ENCODE results near the gene CLASP1. TPM values are rescaled to one million over a fixed set of nuclear protein-coding genes. Genes with fewer than 3 reads are reported as not detected.
"Not testable (repeated sequence)": the region's sequence is repeated elsewhere in the genome, so short reads cannot be mapped to it uniquely, and the experiment has no call there.

Gene CLASP1
- polyA plus RNA-seq, 4 donors, result 38.8 to 49.2 (median 43.4) TPM

DNA sequence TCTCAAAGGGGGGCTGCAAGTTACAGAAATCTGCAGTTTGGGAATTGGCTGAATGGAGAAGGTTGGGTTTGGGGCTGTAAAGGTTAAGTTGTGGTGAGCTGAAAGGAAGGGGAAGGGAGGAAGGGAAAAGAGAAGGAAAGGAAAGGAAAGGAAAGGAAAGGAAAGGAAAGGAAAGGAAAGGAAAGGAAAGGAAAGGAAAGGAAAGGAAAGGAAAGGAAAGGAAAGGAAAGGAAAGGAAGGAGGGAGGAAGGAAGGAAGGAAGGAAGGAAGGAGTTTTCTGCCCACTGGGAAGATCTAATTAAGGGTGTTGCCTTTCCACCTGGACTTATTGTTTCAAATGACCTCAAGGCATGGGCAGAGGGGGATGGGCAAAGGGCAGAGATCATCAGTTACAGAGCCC is 348.1 kb downstream of the CLASP1 start:
- DNase-seq (ENCODE audit: low read depth in 4 of 4, low spot score in 2 of 4), result not testable (repeated sequence)

DNA sequence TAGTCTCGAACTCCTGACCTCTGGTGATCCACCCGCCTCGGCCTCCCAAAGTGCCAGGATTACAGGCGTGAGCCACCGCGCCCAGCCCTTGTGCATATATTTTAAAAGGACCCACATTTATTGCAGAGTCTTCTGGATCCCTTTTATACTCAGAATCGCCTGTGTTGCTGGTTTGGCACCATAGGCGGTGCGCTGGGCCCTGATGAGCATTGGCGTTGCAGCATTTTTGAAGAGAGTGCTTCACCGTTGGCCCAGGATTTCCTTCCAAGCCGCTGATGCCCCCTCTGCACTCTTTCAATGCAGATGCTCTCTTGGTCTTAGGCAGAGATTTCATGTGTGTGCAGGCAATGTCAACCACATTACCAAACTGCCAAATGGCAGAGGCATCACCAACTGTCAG is 350.8 kb downstream of the CLASP1 start:
- DNase-seq (ENCODE audit: low read depth in 4 of 4, low spot score in 2 of 4), result no peak

DNA sequence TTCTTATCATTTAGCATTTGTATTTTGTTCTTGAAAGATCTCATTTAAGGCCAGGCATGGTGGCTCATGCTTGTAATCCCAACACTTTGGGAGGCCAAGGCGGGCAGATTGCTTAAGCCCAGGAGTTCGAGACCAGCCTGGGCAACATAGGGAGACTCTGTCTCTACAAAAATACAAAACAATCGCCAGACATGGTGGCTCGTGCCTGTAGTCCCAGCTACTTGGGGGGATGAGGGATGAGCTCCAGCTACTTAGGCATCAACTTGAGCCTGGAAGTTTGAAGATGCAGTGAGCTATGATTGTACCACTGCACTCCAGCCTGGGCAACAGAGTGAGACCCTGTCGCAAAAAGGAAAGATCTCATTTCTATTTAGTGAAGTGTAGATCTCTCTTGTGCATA is 351.4 kb downstream of the CLASP1 start:
- not testable (repeated sequence) for DNase-seq (ENCODE audit: low read depth in 4 of 4, low spot score in 2 of 4)

DNA sequence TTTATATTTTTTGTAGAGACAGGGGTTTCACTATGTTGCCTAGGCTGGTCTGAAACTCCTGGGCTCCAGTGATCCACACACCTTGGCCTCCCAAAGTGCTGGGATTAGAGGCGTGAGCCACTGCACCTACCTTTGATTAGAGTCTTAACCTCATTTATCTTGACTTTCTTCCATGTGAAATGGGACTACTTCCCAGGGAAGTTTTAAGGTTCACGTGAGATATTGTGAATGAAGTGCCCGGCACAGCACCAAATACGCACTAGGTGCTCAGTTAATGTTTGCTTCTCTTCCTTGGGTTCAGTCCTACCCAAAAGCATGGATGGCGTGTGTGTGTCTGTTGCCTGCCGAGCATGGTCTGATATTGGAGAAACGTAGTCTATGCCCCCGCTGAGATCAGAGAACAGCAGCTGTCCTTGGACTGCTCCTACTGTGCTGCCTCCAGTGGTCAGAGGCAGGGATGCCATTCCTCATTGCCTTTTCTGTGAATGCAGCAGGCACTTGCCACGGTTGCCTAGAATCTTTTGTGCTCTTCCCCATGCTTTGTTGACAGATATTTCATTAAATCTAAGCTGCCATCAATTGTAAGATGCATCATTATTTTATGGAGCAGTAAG is 351.9 kb downstream of the CLASP1 start:
- DNase-seq (ENCODE audit: low read depth in 4 of 4, low spot score in 2 of 4), result no peak

DNA sequence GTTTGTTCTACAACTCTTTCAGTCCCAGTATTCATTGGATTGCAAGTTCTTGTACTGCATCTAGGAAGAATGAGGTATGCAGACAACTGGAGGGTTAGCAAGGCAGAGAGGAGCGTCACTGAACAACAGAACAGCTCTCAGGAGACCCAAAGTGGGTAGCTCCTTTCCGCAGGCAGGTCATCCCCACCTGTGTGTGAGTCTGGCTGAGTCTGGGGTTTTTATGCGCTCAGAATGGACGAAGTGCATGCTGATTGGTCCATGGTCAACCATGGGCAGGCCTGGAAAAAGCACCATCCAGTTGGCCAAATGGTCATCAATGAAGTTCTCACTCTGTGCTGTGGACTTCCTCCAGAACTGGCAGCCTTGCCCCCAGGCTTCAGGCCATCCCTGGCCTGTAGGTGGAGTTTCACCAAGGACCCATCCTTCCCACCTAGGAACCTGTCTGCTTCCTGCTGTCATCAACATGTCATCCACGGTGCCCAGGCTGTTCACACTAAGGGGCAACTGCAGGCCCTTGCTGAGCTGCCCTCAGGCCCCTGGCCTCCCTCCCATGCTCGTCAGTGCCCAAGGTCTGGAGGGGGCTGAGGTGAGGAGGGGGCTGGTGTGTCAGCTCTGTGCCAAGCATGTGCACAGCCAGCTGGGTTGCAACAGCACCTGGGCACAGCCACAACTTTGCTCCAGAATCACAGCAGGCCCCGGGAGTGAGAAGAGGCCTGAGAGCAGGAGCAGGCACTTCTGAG is 353.2 kb downstream of the CLASP1 start:
- DNase-seq (ENCODE audit: low read depth in 4 of 4, low spot score in 2 of 4), result no peak

DNA sequence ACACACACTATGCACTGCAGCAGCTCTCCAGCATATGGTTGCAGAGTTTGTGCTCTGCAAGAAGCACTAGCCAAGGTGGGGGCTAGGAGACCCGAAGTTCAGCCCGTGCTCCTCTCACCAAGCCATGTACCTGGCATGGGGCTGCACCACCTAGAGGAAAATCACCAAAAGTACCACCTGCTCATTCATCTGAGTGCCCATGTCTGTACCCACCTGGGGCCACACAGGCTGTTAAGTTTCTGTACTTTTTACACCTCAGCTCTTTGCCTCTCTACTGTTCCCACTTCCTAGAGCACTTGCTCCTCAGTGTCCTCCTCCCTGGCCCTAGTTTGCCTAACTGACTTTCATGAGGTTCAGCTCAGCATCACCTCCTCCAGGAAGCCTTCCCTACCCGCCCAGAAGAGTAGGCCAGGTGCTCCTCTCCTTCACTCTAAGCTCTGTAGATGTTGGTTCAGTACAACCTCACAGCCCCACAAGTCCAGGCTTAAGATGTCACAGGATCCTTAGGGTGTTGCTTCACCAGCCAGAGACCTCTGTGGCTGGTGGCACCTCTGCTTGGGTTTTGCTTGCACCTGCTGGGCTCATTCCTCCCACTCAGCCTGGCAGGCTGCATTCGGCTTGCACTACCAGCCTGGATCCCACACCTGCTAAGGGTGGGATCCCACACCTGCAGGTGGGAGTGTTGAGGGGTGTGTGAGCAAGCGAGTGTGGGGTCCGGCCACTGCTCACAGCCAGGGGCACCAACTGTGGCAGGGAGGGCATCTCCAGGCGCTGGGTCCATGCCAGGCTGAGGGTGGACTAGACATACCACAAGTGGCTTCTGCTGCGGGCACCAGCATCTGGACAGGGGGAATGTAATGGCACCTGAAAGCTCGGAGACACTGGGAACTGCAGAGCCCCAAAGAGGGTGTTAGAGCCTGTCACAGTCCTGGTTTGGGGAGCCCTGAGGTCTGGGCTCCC is 354.1 kb downstream of the CLASP1 start:
- DNase-seq (ENCODE audit: low read depth in 4 of 4, low spot score in 2 of 4), result no peak

DNA sequence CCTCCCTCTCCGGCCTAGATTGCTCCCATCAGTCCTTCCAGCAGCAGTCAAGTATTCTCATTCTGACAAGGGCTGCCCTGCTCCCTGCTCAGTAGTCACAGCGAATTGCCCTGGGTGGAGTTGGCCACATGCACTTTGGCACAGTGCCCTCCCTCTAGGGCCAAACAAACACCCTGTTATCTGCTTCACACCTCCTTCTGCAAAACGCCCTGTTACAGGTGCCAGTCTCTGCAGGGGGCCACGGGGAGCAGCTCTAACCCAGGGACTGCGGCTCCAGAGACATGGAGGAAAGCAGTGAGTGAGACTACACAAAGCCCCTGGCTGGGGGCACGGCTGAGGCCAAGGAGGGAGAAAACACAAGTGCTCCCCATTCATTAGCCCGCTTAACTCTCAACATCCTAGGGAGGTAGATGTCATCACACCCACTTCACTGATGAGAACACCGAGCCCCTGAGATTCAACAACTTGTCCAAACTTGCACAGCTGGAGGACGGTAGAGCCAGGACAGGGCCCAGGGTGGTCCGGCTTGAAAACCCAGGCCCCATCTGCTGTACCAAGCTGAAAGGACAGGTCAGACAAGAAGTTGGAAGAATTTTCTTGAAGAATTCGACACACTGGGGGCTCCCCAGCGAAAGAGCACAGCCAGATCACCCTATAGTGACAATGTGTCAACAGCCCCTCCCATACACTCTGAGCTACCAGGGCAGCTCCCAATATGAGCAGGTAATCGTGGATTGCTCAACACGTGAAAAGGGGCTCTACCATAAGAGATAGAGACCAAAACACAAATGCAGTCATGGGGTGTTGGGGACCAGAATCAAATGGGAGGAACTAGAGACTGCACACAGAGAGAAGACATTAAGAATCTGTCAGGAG is 355.6 kb downstream of the CLASP1 start:
- DNase-seq (ENCODE audit: low read depth in 4 of 4, low spot score in 2 of 4), result no peak

DNA sequence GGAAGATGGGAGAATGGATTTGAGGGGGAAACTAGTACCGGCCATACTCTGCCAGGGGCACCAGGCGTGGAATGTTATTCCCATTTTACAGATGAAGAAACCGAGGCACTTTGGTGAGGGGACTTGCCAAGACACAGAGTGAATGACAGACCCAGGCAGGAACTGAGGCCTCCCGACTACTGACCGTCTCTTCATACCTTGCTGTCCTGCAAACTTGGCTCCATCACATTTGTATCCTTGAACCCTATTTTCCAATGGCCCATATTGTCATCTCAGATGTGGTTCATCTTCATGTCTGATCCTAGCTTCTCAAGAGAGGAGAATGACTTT is 358.0 kb downstream of the CLASP1 start:
- no peak for DNase-seq (ENCODE audit: low read depth in 4 of 4, low spot score in 2 of 4)

DNA sequence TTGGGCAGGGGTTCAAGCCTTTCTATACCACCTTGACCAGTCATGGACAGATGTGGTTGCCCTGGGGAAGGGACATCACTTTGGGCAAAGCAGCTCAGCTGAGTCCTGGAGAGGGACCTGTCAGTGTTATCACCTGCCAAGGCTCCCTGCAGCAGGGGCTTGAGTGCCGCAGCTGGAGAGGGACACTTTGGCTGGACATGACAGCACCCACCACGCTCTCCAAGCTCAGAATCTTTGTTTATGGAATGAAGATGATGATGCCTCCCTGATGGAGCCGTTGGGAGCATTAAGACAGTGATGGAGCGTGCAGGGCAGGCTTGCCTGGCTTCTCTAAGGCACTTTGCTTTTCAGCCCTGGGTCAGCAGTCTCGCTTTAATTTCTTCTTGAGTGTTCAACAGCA is 360.0 kb downstream of the CLASP1 start:
- no peak for DNase-seq (ENCODE audit: low read depth in 4 of 4, low spot score in 2 of 4)

DNA sequence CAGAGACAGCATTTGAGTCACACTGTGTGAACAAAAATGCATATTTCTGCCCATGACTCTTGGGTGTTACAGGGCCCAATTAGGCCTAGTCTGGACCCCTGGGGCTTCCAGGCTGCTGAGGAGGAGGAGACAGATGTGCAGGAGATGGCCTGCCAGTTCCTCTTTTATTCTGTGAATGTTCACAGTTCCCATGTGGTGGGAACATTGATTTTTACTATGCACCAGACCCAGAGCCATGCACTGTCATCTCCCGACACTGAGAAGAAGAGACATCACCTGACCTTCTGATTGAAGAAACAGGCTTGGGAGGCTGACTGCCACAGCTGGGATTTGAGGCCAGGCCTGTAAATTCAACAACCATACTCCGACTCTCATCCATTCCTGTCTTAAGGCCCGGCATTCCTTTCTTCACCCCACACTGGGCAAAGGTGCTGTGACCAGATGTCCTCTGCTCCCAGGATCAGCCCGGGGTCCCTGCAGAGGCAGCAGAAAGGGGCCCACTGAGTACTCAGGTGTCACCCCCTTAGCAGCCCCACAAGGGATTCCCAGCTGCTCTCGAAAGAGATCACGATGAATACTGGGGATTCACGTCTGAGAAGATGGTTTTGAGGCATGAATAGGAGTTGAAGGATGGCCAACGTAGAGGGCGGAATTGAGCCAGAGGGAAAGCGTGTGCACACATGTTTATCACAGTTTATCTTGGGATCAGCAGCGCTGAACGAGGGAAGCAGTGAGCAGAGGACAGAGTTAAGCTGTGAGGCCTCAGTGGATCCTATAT is 360.6 kb downstream of the CLASP1 start:
- DNase-seq (ENCODE audit: low read depth in 4 of 4, low spot score in 2 of 4), result no peak

DNA sequence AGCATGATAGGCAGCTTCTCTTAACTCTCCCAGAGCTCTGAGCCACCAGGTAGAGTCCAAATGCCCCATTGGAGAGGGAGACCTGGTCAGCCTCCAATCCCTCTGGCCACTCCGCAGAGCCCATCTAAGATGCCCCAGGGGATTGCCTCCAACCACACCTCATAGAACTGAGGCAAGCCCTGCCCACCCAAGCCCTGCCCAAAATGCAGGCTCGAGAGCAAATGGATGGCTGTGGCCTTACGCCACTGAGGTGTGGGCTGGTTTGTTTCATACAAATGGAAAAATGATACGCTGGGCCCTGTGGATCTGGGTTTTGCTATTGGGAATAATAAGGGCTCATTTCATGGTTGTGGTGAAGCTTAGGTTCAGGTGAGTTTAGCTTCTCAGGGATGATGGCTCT is 361.3 kb downstream of the CLASP1 start:
- no peak for DNase-seq (ENCODE audit: low read depth in 4 of 4, low spot score in 2 of 4)

Other genes starting within 250 kb of the CLASP1 start
- gene RNU4ATAC, start 118.6 kb downstream of the CLASP1 start, polyA plus RNA-seq (ENCODE audit: insufficient read length in 4 of 4), result 1 to 10 TPM in 2 of 4 donors, not detected in 2; 1.8 to 2.3 TPM
- gene NIFK, start 87.4 kb upstream of the CLASP1 start, polyA plus RNA-seq (ENCODE audit: insufficient read length in 4 of 4), result 10 to 100 TPM; 59.9 to 64.7 (median 63.8) TPM
- 10 to 100 TPM; 74.8 to 93.2 (median 89.1) TPM for gene TSN, start 106.2 kb upstream of the CLASP1 start, polyA plus RNA-seq (ENCODE audit: insufficient read length in 4 of 4)